GM23248 (cell line): ENCODE data around the gene MYO5B. TPM values are rescaled to one million over a fixed set of nuclear protein-coding genes. Genes with fewer than 3 reads are reported as not detected.

Experiments
- DNase-seq: peaks from one replicate; pipeline ENCODE4 v3.0.0-alpha.2; 2015
- H2AFZ ChIP-seq: fragments of 200-600 bp; sonication (generic); 2 replicates; pipeline ENCODE4 v1.6.1; 2016; ENCODE audit warnings: antibody characterized with exemption
- H3F3A ChIP-seq: fragments of 200-600 bp; sonication (generic); 2 replicates; pipeline ENCODE4 v1.6.1; 2016; ENCODE audit warnings: mild to moderate bottlenecking, antibody characterized with exemption, mixed run types; ENCODE audit not compliant: insufficient read depth
- H3K27ac ChIP-seq: fragments of 200-600 bp; sonication (generic); 2 replicates; pipeline ENCODE4 v1.5.1; 2016; ENCODE audit warnings: mild to moderate bottlenecking
- H3K27me3 ChIP-seq: fragments of 200-600 bp; sonication (generic); replicated peaks from 2 replicates; pipeline ENCODE4 v1.6.1; 2016; ENCODE audit warnings: mild to moderate bottlenecking; ENCODE audit not compliant: insufficient read depth
- H3K36me3 ChIP-seq: fragments of 200-600 bp; sonication (generic); 2 replicates; pipeline ENCODE4 v1.6.1; 2016; ENCODE audit warnings: low read depth, mild to moderate bottlenecking
- H3K4me1 ChIP-seq: fragments of 200-600 bp; sonication (generic); 2 replicates; pipeline ENCODE4 v1.6.1; 2016; ENCODE audit warnings: mild to moderate bottlenecking; ENCODE audit not compliant: insufficient read depth
- H3K4me2 ChIP-seq: fragments of 200-600 bp; sonication (generic); one replicate; pipeline ENCODE4 v1.6.1; 2016; ENCODE audit warnings: mild to moderate bottlenecking; ENCODE audit not compliant: unreplicated experiment
- H3K4me3 ChIP-seq: fragments of 200-600 bp; sonication (generic); 2 replicates; pipeline ENCODE4 v1.5.1; 2016; ENCODE audit warnings: mild to moderate bottlenecking
- H3K79me2 ChIP-seq: fragments of 200-600 bp; sonication (generic); 2 replicates; pipeline ENCODE4 v1.6.1; 2016; ENCODE audit warnings: mild to moderate bottlenecking; ENCODE audit not compliant: insufficient read depth
- H3K9ac ChIP-seq: fragments of 200-600 bp; sonication (generic); 2 replicates; pipeline ENCODE4 v1.6.1; 2016; ENCODE audit warnings: mild to moderate bottlenecking
- H3K9me2 ChIP-seq: fragments of 200-600 bp; sonication (generic); 2 replicates; pipeline ENCODE4 v1.6.1; 2016; ENCODE audit warnings: mixed run types, mild to moderate bottlenecking, moderate library complexity; ENCODE audit not compliant: insufficient read depth
- H3K9me3 ChIP-seq: fragments of 200-600 bp; sonication (generic); one replicate; pipeline ENCODE4 v1.6.1; 2017; ENCODE audit warnings: low read depth
- H4K20me1 ChIP-seq: fragments of 200-600 bp; sonication (generic); 2 replicates; pipeline ENCODE4 v1.6.0; 2016; ENCODE audit not compliant: insufficient read depth
- EZH2 ChIP-seq: fragments of 200-600 bp; sonication (generic); IDR thresholded peaks from 2 replicates; pipeline ENCODE4 v1.6.1; 2018; ENCODE audit warnings: antibody characterized with exemption, mild to moderate bottlenecking; ENCODE audit not compliant: insufficient read depth, poor library complexity, severe bottlenecking
- EZH2phosphoT487 ChIP-seq: fragments of 200-600 bp; sonication (generic); IDR thresholded peaks from 2 replicates; pipeline ENCODE4 v1.6.1; 2018; ENCODE audit warnings: antibody characterized with exemption, moderate library complexity, mild to moderate bottlenecking, low read depth; ENCODE audit not compliant: insufficient read depth
- WGBS, 2 experiments: methylation state at CpG; one replicate each; pipeline ENCODE4 v1.1.6; 2015 to 2017; ENCODE audit warnings: low lambda C conversion rate in 2 of 2, low coverage in 1 of 2; ENCODE audit errors: missing lambda C conversion rate in 2 of 2; 5-methylcytosine and 5-hydroxymethylcytosine counted together
- in situ Hi-C: fragments of 300-500 bp; cut with MboI; formaldehyde crosslinking; loops from 2 replicates; pipeline ENCODE4 v1.15.0; 2020
- polyA plus RNA-seq: library from polyadenylated mRNA; unstranded; fragments of >200 nt; fragmentation: Nextera tagmentation; extraction: Ambion mirVana; gene quantifications from 2 replicates; pipeline ENCODE4 v1.2.1, GENCODE V29; 2016
- total RNA-seq: library from RNA; depleted of rRNA; stranded (reverse); fragments of >200 nt; shearing (Covaris generic); gene quantifications from 2 replicates; pipeline ENCODE4 v1.2.3, GENCODE V29; 2014

The MYO5B gene
- total and polyA plus RNA-seq, 2 experiments from 2014 or later = 0.03 TPM; not detected in 1

GRCh38 chr18:50144540-50144939 lies 50.4 kb downstream of the MYO5B start:
- no peak overlapping the region for H3K4me2 ChIP-seq
- H3K9me3 ChIP-seq = no peaks in the 10 kb centered on the region
- H3K9ac ChIP-seq = no peak overlapping the region
- no peaks in the 10 kb centered on the region for H3K4me1 ChIP-seq
- H3K36me3 ChIP-seq = no peaks in the 10 kb centered on the region
- no peak overlapping the region for H3K27ac ChIP-seq
- H3K79me2 ChIP-seq = no peaks in the 10 kb centered on the region
- TF ChIP-seq EZH2 (no peak), EZH2phosphoT487 (no peak)
- in situ Hi-C loops = no loop called here
- no peak overlapping the region for H3K4me3 ChIP-seq
- H3K27me3 ChIP-seq = no peaks in the 10 kb centered on the region
- no peaks in the 10 kb centered on the region for H4K20me1 ChIP-seq
- no peaks in the 10 kb centered on the region for H3F3A ChIP-seq
- H3K9me2 ChIP-seq = no peaks in the 10 kb centered on the region
- DNase-seq = no peak
- H2AFZ ChIP-seq = no peak overlapping the region

- Histone ChIP-seq H3K27ac (no peak overlapping the region), H3K9me2 (no peaks in the 10 kb centered on the region), H3K4me3 (no peak overlapping the region), H4K20me1 (no peaks in the 10 kb centered on the region), H3K9ac (no peak overlapping the region), H3F3A (no peaks in the 10 kb centered on the region), H3K9me3 (no peaks in the 10 kb centered on the region), H3K36me3 (no peaks in the 10 kb centered on the region), H3K27me3 (no peaks in the 10 kb centered on the region), H2AFZ (no peak overlapping the region), H3K4me2 (no peak overlapping the region), H3K79me2 (no peaks in the 10 kb centered on the region), H3K4me1 (no peaks in the 10 kb centered on the region)
- no peak for DNase-seq
- 11 to 27% methylated on average over 2 of the region's 2 CpGs for WGBS, 2 experiments
- in situ Hi-C loops = no loop called here
- TF ChIP-seq EZH2 = no peak
- no peak for TF ChIP-seq EZH2phosphoT487
Observed at GRCh38 chr18:50143886-50144285, 51.1 kb downstream of the MYO5B start.

GRCh38 chr18:50143294-50143693 lies 51.7 kb downstream of the MYO5B start:
- H2AFZ ChIP-seq = no peak overlapping the region
- H3K27me3 ChIP-seq = no peaks in the 10 kb centered on the region
- H4K20me1 ChIP-seq = no peaks in the 10 kb centered on the region
- H3K9me3 ChIP-seq = no peaks in the 10 kb centered on the region
- H3F3A ChIP-seq = no peaks in the 10 kb centered on the region
- no peaks in the 10 kb centered on the region for H3K36me3 ChIP-seq
- no peak overlapping the region for H3K4me2 ChIP-seq
- 27 to 32% methylated on average over 3 of the region's 3 CpGs for WGBS, 2 experiments
- no peaks in the 10 kb centered on the region for H3K4me1 ChIP-seq
- no peak overlapping the region for H3K27ac ChIP-seq
- no peak for DNase-seq
- in situ Hi-C loops = no loop called here
- no peak overlapping the region for H3K9ac ChIP-seq
- H3K4me3 ChIP-seq = no peak overlapping the region
- H3K79me2 ChIP-seq = no peaks in the 10 kb centered on the region
- TF ChIP-seq EZH2phosphoT487 (no peak), EZH2 (no peak)
- no peaks in the 10 kb centered on the region for H3K9me2 ChIP-seq

DNA sequence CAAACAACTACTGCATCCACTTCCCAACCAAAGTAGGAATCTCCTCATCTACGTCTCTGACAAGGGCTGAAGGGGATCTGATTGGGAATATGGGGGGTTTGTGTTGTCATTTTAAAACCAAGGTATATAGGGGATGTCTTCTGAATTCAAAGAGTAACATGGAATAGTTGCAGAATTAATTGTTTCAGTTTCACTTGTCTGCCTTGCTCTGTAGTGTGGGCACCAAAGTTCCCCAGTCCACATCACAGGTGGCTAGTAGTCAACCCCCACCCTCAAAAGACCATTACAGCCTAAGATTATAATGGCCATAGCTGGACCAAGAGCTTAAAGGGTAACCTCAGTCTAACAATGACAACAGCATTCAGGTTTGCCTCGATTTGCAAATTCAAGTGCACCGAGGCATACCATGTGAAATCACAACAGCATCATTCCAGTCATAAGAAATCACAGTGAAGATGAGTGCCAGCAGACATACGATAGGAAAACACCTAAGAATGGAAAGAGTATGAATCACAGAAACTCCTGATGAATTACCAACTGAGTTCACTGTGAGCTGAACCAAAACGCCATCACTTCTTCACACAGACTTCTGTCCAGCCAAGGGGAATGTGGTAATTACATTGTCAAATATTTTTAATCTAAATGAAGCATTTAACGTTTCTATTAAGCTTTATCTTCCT lies 52.4 kb downstream of the MYO5B start:
- no peaks in the 10 kb centered on the region for H4K20me1 ChIP-seq
- WGBS, 2 experiments = 9 to 10% methylated on average over 6 of the region's 6 CpGs
- H3F3A ChIP-seq = no peaks in the 10 kb centered on the region
- no peaks in the 10 kb centered on the region for H3K36me3 ChIP-seq
- no peak overlapping the region for H3K27ac ChIP-seq
- H3K9me3 ChIP-seq = no peaks in the 10 kb centered on the region
- H3K79me2 ChIP-seq = no peaks in the 10 kb centered on the region
- no peak for TF ChIP-seq EZH2phosphoT487
- TF ChIP-seq EZH2 = no peak
- no peak overlapping the region for H2AFZ ChIP-seq
- no peak overlapping the region for H3K4me3 ChIP-seq
- DNase-seq = no peak
- H3K9ac ChIP-seq = no peak overlapping the region
- H3K9me2 ChIP-seq = no peaks in the 10 kb centered on the region
- no peak overlapping the region for H3K4me2 ChIP-seq
- no peaks in the 10 kb centered on the region; the same call in 1 of the 2 replicates for H3K27me3 ChIP-seq
- no peaks in the 10 kb centered on the region for H3K4me1 ChIP-seq
- in situ Hi-C loops = no loop called here
